GM23338 (cell line): ENCODE measurements around the gene PIAS4. TPM values are rescaled to one million over a fixed set of nuclear protein-coding genes. Genes with fewer than 3 reads are reported as not detected.

Source experiments
- ATAC-seq: fragments of 200-7000 bp; cut with Tn5 transposase; 3 replicates; pipeline ENCODE4 v1.9.1; 2020
- DNase-seq: peaks from one replicate; pipeline ENCODE4 v3.0.0-alpha.2; 2015; ENCODE audit warnings: low spot score
- H2AFZ ChIP-seq: fragments of 200-600 bp; sonication (generic); 2 replicates; pipeline ENCODE4 v1.8.0; 2016; ENCODE audit warnings: antibody characterized with exemption, mild to moderate bottlenecking, moderate library complexity
- H3F3A ChIP-seq: fragments of 200-600 bp; sonication (generic); replicated peaks from 2 replicates; pipeline ENCODE4 v1.8.0; 2017; ENCODE audit warnings: antibody characterized with exemption, mixed run types, low read depth
- H3K27ac ChIP-seq: fragments of 200-600 bp; sonication (generic); 2 replicates; pipeline ENCODE4 v1.6.1; 2016; ENCODE audit warnings: low read depth
- H3K27me3 ChIP-seq: fragments of 200-600 bp; sonication (generic); 2 replicates; pipeline ENCODE4 v1.8.0; 2016; ENCODE audit warnings: mild to moderate bottlenecking, mixed run types, moderate library complexity; ENCODE audit not compliant: insufficient read depth
- H3K36me3 ChIP-seq: fragments of 200-600 bp; sonication (generic); 2 replicates; pipeline ENCODE4 v1.8.0; 2016; ENCODE audit warnings: mild to moderate bottlenecking; ENCODE audit not compliant: insufficient read depth
- H3K4me1 ChIP-seq: fragments of 200-600 bp; sonication (generic); 2 replicates; pipeline ENCODE4 v1.8.0; 2016; ENCODE audit warnings: mild to moderate bottlenecking, moderate library complexity; ENCODE audit not compliant: insufficient read depth
- H3K4me2 ChIP-seq: fragments of 200-600 bp; sonication (generic); 2 replicates; pipeline ENCODE4 v1.7.1; 2017; ENCODE audit warnings: mixed run types
- H3K4me3 ChIP-seq: fragments of 200-600 bp; sonication (generic); 2 replicates; pipeline ENCODE4 v1.6.1; 2016; ENCODE audit warnings: mixed run types
- H3K79me2 ChIP-seq: fragments of 200-600 bp; sonication (generic); replicated peaks from 2 replicates; pipeline ENCODE4 v1.8.0; 2017; ENCODE audit warnings: mild to moderate bottlenecking; ENCODE audit not compliant: insufficient read depth
- H3K9me2 ChIP-seq: fragments of 200-600 bp; sonication (generic); 2 replicates; pipeline ENCODE4 v1.8.0; 2017; ENCODE audit not compliant: insufficient read depth
- H4K20me1 ChIP-seq: fragments of 200-600 bp; sonication (generic); replicated peaks from 2 replicates; pipeline ENCODE4 v1.8.0; 2017; ENCODE audit warnings: mild to moderate bottlenecking; ENCODE audit not compliant: insufficient read depth
- H3K27ac Mint-ChIP-seq: 2 replicates; pipeline ENCODE4 v1.8.0; 2020; ENCODE audit warnings: inconsistent platforms, mild to moderate bottlenecking, moderate library complexity, mixed read lengths
- H3K27me3 Mint-ChIP-seq: 3 replicates; pipeline ENCODE4 v1.8.0; 2022; ENCODE audit warnings: low read depth, mild to moderate bottlenecking, moderate library complexity, mixed read lengths, inconsistent platforms; ENCODE audit not compliant: insufficient read depth, poor library complexity
- H3K36me3 Mint-ChIP-seq: 3 replicates; pipeline ENCODE4 v1.8.0; 2021; ENCODE audit warnings: low read depth, mild to moderate bottlenecking, inconsistent platforms, moderate library complexity, mixed read lengths
- H3K4me1 Mint-ChIP-seq: 3 replicates; pipeline ENCODE4 v1.8.0; 2020; ENCODE audit warnings: mild to moderate bottlenecking, inconsistent platforms, mixed read lengths
- H3K4me3 Mint-ChIP-seq: 3 replicates; pipeline ENCODE4 v1.8.0; 2021; ENCODE audit warnings: moderate library complexity, mild to moderate bottlenecking, inconsistent platforms, mixed read lengths
- H3K9me3 Mint-ChIP-seq: 3 replicates; pipeline ENCODE4 v1.8.0; 2020; ENCODE audit warnings: moderate library complexity, mild to moderate bottlenecking, inconsistent platforms, mixed read lengths
- CREB1 ChIP-seq: fragments of 250-450 bp; sonication (Bioruptor Pico); IDR thresholded peaks from 2 replicates; pipeline ENCODE4 v1.5.0; 2020; ENCODE audit warnings: low read depth, mild to moderate bottlenecking, moderate library complexity
- ETS1 ChIP-seq: IDR thresholded peaks from 2 replicates; pipeline ENCODE4 v1.6.1; 2016; ENCODE audit warnings: antibody characterized with exemption
- EZH2 ChIP-seq: fragments of 200-600 bp; sonication (generic); IDR thresholded peaks from one replicate; pipeline ENCODE4 v1.8.0; 2017; ENCODE audit warnings: antibody characterized with exemption, mild to moderate bottlenecking, low read depth; ENCODE audit not compliant: unreplicated experiment
- EZH2phosphoT487 ChIP-seq: fragments of 200-600 bp; sonication (generic); IDR thresholded peaks from one replicate; pipeline ENCODE4 v1.8.1; 2018; ENCODE audit warnings: antibody characterized with exemption; ENCODE audit not compliant: unreplicated experiment
- JUNB ChIP-seq: IDR thresholded peaks from one replicate; pipeline ENCODE4 v1.6.1; 2016; ENCODE audit warnings: antibody characterized with exemption; ENCODE audit not compliant: unreplicated experiment
- NANOG ChIP-seq: IDR thresholded peaks from 2 replicates; pipeline ENCODE4 v1.6.1; 2016; ENCODE audit warnings: antibody characterized with exemption, borderline replicate concordance
- STAT1 ChIP-seq: IDR thresholded peaks from one replicate; pipeline ENCODE4 v1.6.1; 2016; ENCODE audit warnings: antibody characterized with exemption; ENCODE audit not compliant: unreplicated experiment
- ZNF331 ChIP-seq: fragments of 250-450 bp; sonication (Bioruptor Pico); IDR thresholded peaks from 2 replicates; pipeline ENCODE4 v1.5.0; 2020; ENCODE audit warnings: low read depth, mild to moderate bottlenecking, moderate library complexity
- polyA plus RNA-seq: library from polyadenylated mRNA; unstranded; fragments of >200 nt; fragmentation: Nextera tagmentation; extraction: Ambion mirVana; gene quantifications from 2 replicates; pipeline ENCODE4 v1.2.1, GENCODE V29; 2016
- total RNA-seq: library from RNA; depleted of rRNA; stranded (reverse); fragments of >200 nt; shearing (Covaris generic); gene quantifications from 2 replicates; pipeline ENCODE4 v1.2.3, GENCODE V29; 2014
- TF ChIP-seq, protein P1 (sequence below): fragments of 250-450 bp; sonication (Bioruptor Pico); IDR thresholded peaks from 2 replicates; pipeline ENCODE4 v1.5.0; 2020; ENCODE audit warnings: mild to moderate bottlenecking, moderate library complexity

PIAS4 gene
- total and polyA plus RNA-seq, 2 experiments from 2014 or later: 17.0 to 48.4 TPM

DNA sequence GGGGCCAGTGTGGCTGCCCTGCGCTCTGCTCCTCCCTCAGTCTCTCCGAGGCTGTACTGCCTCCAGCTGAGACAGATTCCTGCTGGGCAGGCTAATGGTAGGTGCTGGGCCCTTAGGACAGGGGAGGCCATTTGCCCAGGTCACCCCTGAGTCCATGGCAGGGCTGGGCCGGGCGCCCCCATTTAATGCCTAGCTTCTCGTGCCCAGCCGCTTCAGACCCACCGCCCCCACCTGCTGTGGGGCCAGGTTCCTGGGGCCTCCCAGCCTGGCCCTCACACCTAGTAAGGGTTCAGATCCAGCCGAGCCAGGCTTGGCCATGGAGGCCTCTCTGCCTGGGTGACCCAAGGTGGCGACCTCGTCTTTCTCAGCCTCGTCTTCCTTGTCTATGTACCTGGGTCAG is 17.8 kb downstream of the PIAS4 start:
- H3K9me3 Mint-ChIP-seq: no peaks in the 10 kb centered on the region
- H3K4me3 Mint-ChIP-seq: no peak overlapping the region
- H3K27me3 Mint-ChIP-seq: no peaks in the 10 kb centered on the region
- H3K27ac ChIP-seq: no peak overlapping the region
- no peak for ATAC-seq
- H3K27me3 ChIP-seq: no peaks in the 10 kb centered on the region
- H4K20me1 ChIP-seq: peaks cover 13% of the 10 kb centered on the region
- TF ChIP-seq, protein P1, sequence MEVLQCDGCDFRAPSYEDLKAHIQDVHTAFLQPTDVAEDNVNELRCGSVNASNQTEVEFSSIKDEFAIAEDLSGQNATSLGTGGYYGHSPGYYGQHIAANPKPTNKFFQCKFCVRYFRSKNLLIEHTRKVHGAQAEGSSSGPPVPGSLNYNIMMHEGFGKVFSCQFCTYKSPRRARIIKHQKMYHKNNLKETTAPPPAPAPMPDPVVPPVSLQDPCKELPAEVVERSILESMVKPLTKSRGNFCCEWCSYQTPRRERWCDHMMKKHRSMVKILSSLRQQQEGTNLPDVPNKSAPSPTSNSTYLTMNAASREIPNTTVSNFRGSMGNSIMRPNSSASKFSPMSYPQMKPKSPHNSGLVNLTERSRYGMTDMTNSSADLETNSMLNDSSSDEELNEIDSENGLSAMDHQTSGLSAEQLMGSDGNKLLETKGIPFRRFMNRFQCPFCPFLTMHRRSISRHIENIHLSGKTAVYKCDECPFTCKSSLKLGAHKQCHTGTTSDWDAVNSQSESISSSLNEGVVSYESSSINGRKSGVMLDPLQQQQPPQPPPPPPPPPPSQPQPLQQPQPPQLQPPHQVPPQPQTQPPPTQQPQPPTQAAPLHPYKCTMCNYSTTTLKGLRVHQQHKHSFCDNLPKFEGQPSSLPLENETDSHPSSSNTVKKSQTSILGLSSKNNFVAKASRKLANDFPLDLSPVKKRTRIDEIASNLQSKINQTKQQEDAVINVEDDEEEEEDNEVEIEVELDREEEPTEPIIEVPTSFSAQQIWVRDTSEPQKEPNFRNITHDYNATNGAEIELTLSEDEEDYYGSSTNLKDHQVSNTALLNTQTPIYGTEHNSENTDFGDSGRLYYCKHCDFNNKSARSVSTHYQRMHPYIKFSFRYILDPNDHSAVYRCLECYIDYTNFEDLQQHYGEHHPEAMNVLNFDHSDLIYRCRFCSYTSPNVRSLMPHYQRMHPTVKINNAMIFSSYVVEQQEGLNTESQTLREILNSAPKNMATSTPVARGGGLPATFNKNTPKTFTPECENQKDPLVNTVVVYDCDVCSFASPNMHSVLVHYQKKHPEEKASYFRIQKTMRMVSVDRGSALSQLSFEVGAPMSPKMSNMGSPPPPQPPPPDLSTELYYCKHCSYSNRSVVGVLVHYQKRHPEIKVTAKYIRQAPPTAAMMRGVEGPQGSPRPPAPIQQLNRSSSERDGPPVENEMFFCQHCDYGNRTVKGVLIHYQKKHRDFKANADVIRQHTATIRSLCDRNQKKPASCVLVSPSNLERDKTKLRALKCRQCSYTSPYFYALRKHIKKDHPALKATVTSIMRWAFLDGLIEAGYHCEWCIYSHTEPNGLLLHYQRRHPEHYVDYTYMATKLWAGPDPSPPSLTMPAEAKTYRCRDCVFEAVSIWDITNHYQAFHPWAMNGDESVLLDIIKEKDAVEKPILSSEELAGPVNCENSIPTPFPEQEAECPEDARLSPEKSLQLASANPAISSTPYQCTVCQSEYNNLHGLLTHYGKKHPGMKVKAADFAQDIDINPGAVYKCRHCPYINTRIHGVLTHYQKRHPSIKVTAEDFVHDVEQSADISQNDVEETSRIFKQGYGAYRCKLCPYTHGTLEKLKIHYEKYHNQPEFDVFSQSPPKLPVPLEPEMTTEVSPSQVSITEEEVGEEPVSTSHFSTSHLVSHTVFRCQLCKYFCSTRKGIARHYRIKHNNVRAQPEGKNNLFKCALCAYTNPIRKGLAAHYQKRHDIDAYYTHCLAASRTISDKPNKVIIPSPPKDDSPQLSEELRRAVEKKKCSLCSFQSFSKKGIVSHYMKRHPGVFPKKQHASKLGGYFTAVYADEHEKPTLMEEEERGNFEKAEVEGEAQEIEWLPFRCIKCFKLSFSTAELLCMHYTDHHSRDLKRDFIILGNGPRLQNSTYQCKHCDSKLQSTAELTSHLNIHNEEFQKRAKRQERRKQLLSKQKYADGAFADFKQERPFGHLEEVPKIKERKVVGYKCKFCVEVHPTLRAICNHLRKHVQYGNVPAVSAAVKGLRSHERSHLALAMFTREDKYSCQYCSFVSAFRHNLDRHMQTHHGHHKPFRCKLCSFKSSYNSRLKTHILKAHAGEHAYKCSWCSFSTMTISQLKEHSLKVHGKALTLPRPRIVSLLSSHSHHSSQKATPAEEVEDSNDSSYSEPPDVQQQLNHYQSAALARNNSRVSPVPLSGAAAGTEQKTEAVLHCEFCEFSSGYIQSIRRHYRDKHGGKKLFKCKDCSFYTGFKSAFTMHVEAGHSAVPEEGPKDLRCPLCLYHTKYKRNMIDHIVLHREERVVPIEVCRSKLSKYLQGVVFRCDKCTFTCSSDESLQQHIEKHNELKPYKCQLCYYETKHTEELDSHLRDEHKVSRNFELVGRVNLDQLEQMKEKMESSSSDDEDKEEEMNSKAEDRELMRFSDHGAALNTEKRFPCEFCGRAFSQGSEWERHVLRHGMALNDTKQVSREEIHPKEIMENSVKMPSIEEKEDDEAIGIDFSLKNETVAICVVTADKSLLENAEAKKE (CRISPR knock-in tag): no peak
- TF ChIP-seq STAT1: no peak
- TF ChIP-seq EZH2phosphoT487: no peak
- no peak for TF ChIP-seq ETS1
- TF ChIP-seq ZNF331 (CRISPR knock-in tag): no peak
- TF ChIP-seq JUNB: no peak
- TF ChIP-seq CREB1 (CRISPR knock-in tag): no peak
- no peak for TF ChIP-seq EZH2
- no peak for TF ChIP-seq NANOG
- no peaks in the 10 kb centered on the region for H3F3A ChIP-seq
- peaks cover 35% of the 10 kb centered on the region for H3K36me3 Mint-ChIP-seq
- H3K4me2 ChIP-seq: no peak overlapping the region
- no peaks in the 10 kb centered on the region for H3K4me1 ChIP-seq
- no peaks in the 10 kb centered on the region for H3K4me1 Mint-ChIP-seq
- no peak overlapping the region for H3K4me3 ChIP-seq
- H3K9me2 ChIP-seq: no peaks in the 10 kb centered on the region
- H3K79me2 ChIP-seq: peaks cover 27% of the 10 kb centered on the region
- no peak overlapping the region for H3K27ac Mint-ChIP-seq
- no peaks in the 10 kb centered on the region; the same call in 1 of the 2 replicates for H3K36me3 ChIP-seq
- H2AFZ ChIP-seq: no peak overlapping the region
- DNase-seq: no peak
